Ovary (tissue), 3 donors: ENCODE data around the gene TAB2.

ENCODE experiments used
- CTCF ChIP-seq, 3 donors: fragments of 450-650 bp in 2 of 3; fragments of 200-600 bp in 1 of 3; IDR thresholded peaks; one replicate each; pipeline versions ENCODE4 v1.5.1 to v1.8.0; 2016 to 2022; ENCODE audit warnings: antibody characterized with exemption in 3 of 3, mild to moderate bottlenecking in 1 of 3
- EP300 ChIP-seq: sonication (generic); formaldehyde crosslinking; IDR thresholded peaks from one replicate; pipeline ENCODE4 v1.6.1; 2017; ENCODE audit warnings: antibody characterized with exemption
- POLR2A ChIP-seq: fragments of 450-650 bp; IDR thresholded peaks from one replicate; pipeline ENCODE4 v1.6.1; 2017; ENCODE audit warnings: antibody characterized with exemption, mild to moderate bottlenecking, moderate library complexity
- donor health status: DM: no; HTN: no; CAD: no.

GRCh38 chr6:149379977-149380376, 62.5 kb downstream of the TAB2 start:
- TF ChIP-seq CTCF (IDR thresholded peaks at IDR 0.05) = no peak
- TF ChIP-seq POLR2A = no peak
- TF ChIP-seq EP300 = no peak
